ENCODE measurements around the gene CD300LB. TPM values are rescaled to one million over a fixed set of nuclear protein-coding genes. Genes with fewer than 3 reads are reported as not detected.

The CD300LB gene
- total RNA-seq, 2 experiments from 2014 or later: not detected

- POLR2A ChIA-PET: no interaction called here
- Histone ChIP-seq H3K36me3 (ENCODE audit: insufficient read depth, low read length) (no peaks in the 10 kb centered on the region), H3K27ac (ENCODE audit: low read depth, low read length, poor library complexity, severe bottlenecking) (no peak overlapping the region), H2AFZ (ENCODE audit: low read length) (no peak overlapping the region), H3K4me3 (ENCODE audit: low read depth, low read length, poor library complexity, severe bottlenecking) (no peak overlapping the region), H3K9me3 (ENCODE audit: low read length) (peaks cover 28% of the 10 kb centered on the region), H3K79me2 (ENCODE audit: insufficient read depth, low read depth, low read length) (no peaks in the 10 kb centered on the region), H3K9me2 (ENCODE audit: insufficient read depth, low read length) (no peaks in the 10 kb centered on the region), H3K4me2 (ENCODE audit: low read length) (no peak overlapping the region), H3K4me1 (ENCODE audit: insufficient read depth, low read length, poor library complexity, severe bottlenecking) (no peaks in the 10 kb centered on the region), H4K20me1 (ENCODE audit: insufficient read depth, low read length) (no peaks in the 10 kb centered on the region)
- no peak for TF ChIP-seq CTCF (conservative IDR thresholded peaks at IDR 0.05; ENCODE audit: low read length)
- no peak for TF ChIP-seq EZH2phosphoT487 (IDR thresholded peaks at IDR 0.05; ENCODE audit: borderline replicate concordance, low read depth, low read length)
- DNase-seq (ENCODE audit: low spot score): no peak
- intact Hi-C loops (cut with micrococcal nuclease; ENCODE audit: unreplicated experiment): no loop called here
- BruUV-seq (replicated peaks): no TSS peak
- CTCF ChIA-PET (ENCODE audit: unreplicated experiment): no interaction called here
Observed at GRCh38 chr17:74516561-74517328, 14.5 kb downstream of the CD300LB start.

- Histone ChIP-seq H3K36me3 (ENCODE audit: insufficient read depth, low read length) (no peaks in the 10 kb centered on the region), H3K9me2 (ENCODE audit: insufficient read depth, low read length) (no peaks in the 10 kb centered on the region), H2AFZ (ENCODE audit: low read length) (no peak overlapping the region), H3K9me3 (ENCODE audit: low read length) (peaks cover 28% of the 10 kb centered on the region), H3K4me1 (ENCODE audit: insufficient read depth, low read length, poor library complexity, severe bottlenecking) (no peaks in the 10 kb centered on the region), H3K4me3 (ENCODE audit: low read depth, low read length, poor library complexity, severe bottlenecking) (no peak overlapping the region), H3K4me2 (ENCODE audit: low read length) (no peak overlapping the region), H3K27ac (ENCODE audit: low read depth, low read length, poor library complexity, severe bottlenecking) (no peak overlapping the region), H3K79me2 (ENCODE audit: insufficient read depth, low read depth, low read length) (no peaks in the 10 kb centered on the region), H4K20me1 (ENCODE audit: insufficient read depth, low read length) (no peaks in the 10 kb centered on the region)
- ChIA-PET POLR2A (no interaction called here), CTCF (ENCODE audit: unreplicated experiment) (no interaction called here)
- no peak for TF ChIP-seq CTCF (conservative IDR thresholded peaks at IDR 0.05; ENCODE audit: low read length)
- TF ChIP-seq EZH2phosphoT487 (IDR thresholded peaks at IDR 0.05; ENCODE audit: borderline replicate concordance, low read depth, low read length): no peak
- DNase-seq (ENCODE audit: low spot score): no peak
- no TSS peak for BruUV-seq (replicated peaks)
- intact Hi-C loops (cut with micrococcal nuclease; ENCODE audit: unreplicated experiment): no loop called here
Observed at GRCh38 chr17:74515941-74516340, 15.3 kb downstream of the CD300LB start.

- DNase-seq (ENCODE audit: low spot score): no peak
- intact Hi-C loops (cut with micrococcal nuclease; ENCODE audit: unreplicated experiment): no loop called here
- Histone ChIP-seq H3K9me2 (ENCODE audit: insufficient read depth, low read length) (no peaks in the 10 kb centered on the region), H3K79me2 (ENCODE audit: insufficient read depth, low read depth, low read length) (no peaks in the 10 kb centered on the region), H2AFZ (ENCODE audit: low read length) (no peak overlapping the region; the same call in 1 of the 2 replicates), H3K27ac (ENCODE audit: low read depth, low read length, poor library complexity, severe bottlenecking) (no peak overlapping the region), H3K4me2 (ENCODE audit: low read length) (no peak overlapping the region), H4K20me1 (ENCODE audit: insufficient read depth, low read length) (no peaks in the 10 kb centered on the region), H3K4me3 (ENCODE audit: low read depth, low read length, poor library complexity, severe bottlenecking) (no peak overlapping the region), H3K4me1 (ENCODE audit: insufficient read depth, low read length, poor library complexity, severe bottlenecking) (no peaks in the 10 kb centered on the region), H3K9me3 (ENCODE audit: low read length) (peaks cover 28% of the 10 kb centered on the region), H3K36me3 (ENCODE audit: insufficient read depth, low read length) (no peaks in the 10 kb centered on the region)
- POLR2A ChIA-PET: no interaction called here
- BruUV-seq (replicated peaks): no TSS peak
- CTCF ChIA-PET (ENCODE audit: unreplicated experiment): no interaction called here
- no peak for TF ChIP-seq EZH2phosphoT487 (IDR thresholded peaks at IDR 0.05; ENCODE audit: borderline replicate concordance, low read depth, low read length)
Observed at GRCh38 chr17:74514632-74515334, 16.5 kb downstream of the CD300LB start.

All from OCI-LY7 (cell line).